GM12874 (cell line): Measurements from ENCODE around the gene LTN1.

Experiments
- CTCF ChIP-seq: IDR thresholded peaks from 2 replicates; pipeline ENCODE4 v1.5.1; 2011; ENCODE audit warnings: low read depth, mild to moderate bottlenecking, control low read depth, low read length, moderate library complexity; ENCODE audit not compliant: insufficient read depth

The LTN1 gene, protein sequence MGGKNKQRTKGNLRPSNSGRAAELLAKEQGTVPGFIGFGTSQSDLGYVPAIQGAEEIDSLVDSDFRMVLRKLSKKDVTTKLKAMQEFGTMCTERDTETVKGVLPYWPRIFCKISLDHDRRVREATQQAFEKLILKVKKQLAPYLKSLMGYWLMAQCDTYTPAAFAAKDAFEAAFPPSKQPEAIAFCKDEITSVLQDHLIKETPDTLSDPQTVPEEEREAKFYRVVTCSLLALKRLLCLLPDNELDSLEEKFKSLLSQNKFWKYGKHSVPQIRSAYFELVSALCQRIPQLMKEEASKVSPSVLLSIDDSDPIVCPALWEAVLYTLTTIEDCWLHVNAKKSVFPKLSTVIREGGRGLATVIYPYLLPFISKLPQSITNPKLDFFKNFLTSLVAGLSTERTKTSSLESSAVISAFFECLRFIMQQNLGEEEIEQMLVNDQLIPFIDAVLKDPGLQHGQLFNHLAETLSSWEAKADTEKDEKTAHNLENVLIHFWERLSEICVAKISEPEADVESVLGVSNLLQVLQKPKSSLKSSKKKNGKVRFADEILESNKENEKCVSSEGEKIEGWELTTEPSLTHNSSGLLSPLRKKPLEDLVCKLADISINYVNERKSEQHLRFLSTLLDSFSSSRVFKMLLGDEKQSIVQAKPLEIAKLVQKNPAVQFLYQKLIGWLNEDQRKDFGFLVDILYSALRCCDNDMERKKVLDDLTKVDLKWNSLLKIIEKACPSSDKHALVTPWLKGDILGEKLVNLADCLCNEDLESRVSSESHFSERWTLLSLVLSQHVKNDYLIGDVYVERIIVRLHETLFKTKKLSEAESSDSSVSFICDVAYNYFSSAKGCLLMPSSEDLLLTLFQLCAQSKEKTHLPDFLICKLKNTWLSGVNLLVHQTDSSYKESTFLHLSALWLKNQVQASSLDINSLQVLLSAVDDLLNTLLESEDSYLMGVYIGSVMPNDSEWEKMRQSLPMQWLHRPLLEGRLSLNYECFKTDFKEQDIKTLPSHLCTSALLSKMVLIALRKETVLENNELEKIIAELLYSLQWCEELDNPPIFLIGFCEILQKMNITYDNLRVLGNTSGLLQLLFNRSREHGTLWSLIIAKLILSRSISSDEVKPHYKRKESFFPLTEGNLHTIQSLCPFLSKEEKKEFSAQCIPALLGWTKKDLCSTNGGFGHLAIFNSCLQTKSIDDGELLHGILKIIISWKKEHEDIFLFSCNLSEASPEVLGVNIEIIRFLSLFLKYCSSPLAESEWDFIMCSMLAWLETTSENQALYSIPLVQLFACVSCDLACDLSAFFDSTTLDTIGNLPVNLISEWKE (N-terminal part only)

DNA sequence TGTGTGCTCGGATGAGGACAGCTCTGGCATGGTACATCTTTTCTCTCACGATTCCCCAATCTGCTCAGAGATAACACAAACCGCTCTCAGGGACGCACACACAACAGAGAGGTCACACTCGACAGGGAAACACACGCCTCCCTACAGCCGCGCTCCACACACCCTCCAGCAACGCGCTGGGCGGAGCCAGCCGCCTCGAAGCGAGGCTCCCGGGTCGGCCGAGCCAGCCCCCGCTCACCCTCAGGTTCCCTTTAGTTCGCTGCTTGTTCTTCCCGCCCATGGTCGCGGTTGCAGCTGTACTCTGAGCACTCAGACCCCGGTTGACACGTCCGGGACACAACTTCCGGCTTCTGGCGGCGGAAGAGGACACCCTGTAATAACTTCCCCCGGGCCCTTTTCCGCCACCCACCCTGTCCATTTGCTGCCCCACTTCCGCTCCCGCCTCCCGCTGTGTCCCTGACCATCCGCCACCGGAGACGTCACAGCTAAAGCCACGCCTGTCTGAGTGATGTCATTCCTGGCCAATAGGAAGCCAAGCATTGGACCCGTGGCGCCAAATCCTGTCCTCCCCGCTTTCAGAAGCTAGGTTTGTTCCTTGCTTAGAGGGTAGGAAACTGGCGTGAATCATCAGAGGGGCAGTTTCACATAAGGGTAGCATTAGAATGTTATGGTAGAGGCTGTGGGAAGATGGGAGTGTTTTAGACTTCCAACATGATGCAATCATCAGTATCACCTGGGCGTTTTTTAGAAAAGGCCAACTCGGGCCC, at the start of gene LTN1:
TSS of gene LTN1 (minus strand) at position 352 of the 767 bp plus-strand sequence. CDS start at position 280, 72 bp downstream.
- no peak for TF ChIP-seq CTCF

DNA sequence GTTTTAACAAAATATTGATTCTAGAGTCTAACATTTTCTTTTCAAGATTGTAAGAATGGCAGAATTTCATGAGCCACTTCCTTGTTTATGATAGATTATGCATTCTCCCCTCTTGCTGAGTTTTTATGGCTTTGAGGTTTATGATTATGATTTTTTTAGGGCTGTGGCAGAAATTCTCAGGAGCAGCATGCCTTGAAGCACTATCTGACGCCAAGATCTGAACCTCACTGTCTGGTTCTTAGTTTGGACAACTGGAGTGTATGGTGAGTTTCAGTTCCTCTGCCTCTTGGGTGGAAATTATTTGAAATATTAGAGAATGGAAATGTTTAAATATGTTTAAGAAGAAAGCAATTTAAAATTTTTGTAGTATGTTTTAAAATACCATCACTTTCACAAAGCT, 42.0 kb upstream of the LTN1 start:
- no peak for TF ChIP-seq CTCF

GRCh38 chr21:29033871-29034270, 41.2 kb upstream of the LTN1 start:
- no peak for TF ChIP-seq CTCF

DNA sequence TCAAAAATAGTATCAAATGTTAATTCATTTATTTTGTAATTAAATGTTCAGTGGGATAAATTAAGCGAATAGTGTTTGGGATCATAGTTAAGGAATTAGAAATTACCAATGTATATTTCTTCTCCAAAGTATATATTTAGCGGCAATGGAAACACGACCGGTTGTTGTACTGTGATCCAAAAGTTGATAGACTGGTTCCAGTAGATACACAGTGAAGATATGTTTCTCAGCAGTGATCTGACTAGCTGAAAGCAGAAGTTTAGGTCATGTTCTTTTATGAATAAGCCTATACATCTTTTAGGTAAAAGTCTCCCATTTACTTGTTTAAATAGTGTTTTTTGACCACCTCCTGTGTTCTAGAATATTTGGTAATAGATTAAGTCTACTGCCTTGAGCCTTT, 40.6 kb upstream of the LTN1 start:
- no peak for TF ChIP-seq CTCF

- TF ChIP-seq CTCF = no peak
Observed at GRCh38 chr21:29030909-29031308, 38.2 kb upstream of the LTN1 start.

DNA sequence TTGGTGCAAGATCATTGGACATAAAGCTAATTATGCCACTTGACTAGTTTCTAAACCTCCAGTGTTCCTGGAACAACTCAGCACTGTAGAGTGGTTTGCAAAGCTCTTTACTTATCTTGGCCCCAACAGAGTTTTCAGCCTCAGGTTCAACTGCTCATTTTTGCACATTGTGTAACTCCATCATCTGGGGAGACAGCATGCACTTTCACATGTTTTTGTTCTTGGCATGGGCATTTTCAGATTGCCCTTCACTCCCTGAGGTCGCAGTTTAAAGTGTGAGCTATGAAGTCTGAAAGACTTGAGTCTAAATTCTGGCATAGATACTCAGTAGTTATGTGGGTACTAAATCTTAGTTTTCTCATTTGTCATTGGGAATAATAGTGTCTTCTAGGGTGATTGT, 36.8 kb upstream of the LTN1 start:
- no peak for TF ChIP-seq CTCF
